T-cell (primary cell): ENCODE data around the gene POLR3F. TPM values are rescaled to one million over a fixed set of nuclear protein-coding genes. Genes with fewer than 3 reads are reported as not detected.
A peak's percentile ranks its signal among the peaks of the same experiment; 100 is the strongest.

Source experiments
- ATAC-seq, 4 experiments: fragments of 200-7000 bp in 3 of 4; fragments of 150-1000 bp in 1 of 4; cut with Tn5 transposase; replicated peaks in 1 of 4; 1 replicate in 3 of 4; 2 replicates in 1 of 4; pipeline ENCODE4 v1.10.0; 2021; ENCODE audit warnings: moderate library complexity in 3 of 4, mild to moderate bottlenecking in 2 of 4, moderate number of reproducible peaks in 1 of 4
- CTCF ChIA-PET, 2 donors: fragments of 300-600 bp; sonication (Branson Sonifier 250); formaldehyde crosslinking; loops; one replicate each; lab custom pipeline; 2022; ENCODE audit warnings: antibody characterized with exemption in 2 of 2; lab: Charles Lee
- POLR2A ChIA-PET, 2 donors: fragments of 300-600 bp; sonication (Branson Sonifier 250); formaldehyde crosslinking; loops; one replicate each; lab custom pipeline; 2022; ENCODE audit warnings: antibody characterized with exemption in 2 of 2; lab: Charles Lee
- DNase-seq, 35 experiments: peaks; one replicate each; pipeline versions ENCODE4 v3.0.0 to v3.0.0-alpha.2; 2013 to 2023
- H3K27ac ChIP-seq: one replicate; pipeline ENCODE4 v1.5.1; 2013; ENCODE audit warnings: low read length
- H3K27me3 ChIP-seq, 2 experiments: replicated peaks in 1 of 2; 1 replicate in 1 of 2; 2 replicates in 1 of 2; pipeline versions ENCODE4 v1.6.1 to v1.7.0; 2013; ENCODE audit warnings: low read length in 1 of 2, mixed read lengths in 1 of 2; ENCODE audit not compliant: control insufficient read depth in 2 of 2, insufficient read depth in 2 of 2; ENCODE audit errors: extremely low read depth in 1 of 2
- H3K36me3 ChIP-seq, 2 donors: 1 replicate in 1 of 2; 2 replicates in 1 of 2; pipeline versions ENCODE4 v1.6.1 to v1.7.0; 2013; ENCODE audit warnings: low read length in 1 of 2; ENCODE audit not compliant: control insufficient read depth in 2 of 2, insufficient read depth in 1 of 2; ENCODE audit errors: extremely low read depth in 1 of 2
- H3K4me1 ChIP-seq, 2 experiments: 1 replicate in 1 of 2; 2 replicates in 1 of 2; pipeline versions ENCODE4 v1.6.1 to v1.7.0; 2013; ENCODE audit warnings: low read length in 2 of 2, mixed read lengths in 1 of 2; ENCODE audit not compliant: insufficient read depth in 2 of 2, control insufficient read depth in 1 of 2; ENCODE audit errors: extremely low read depth in 1 of 2
- H3K4me3 ChIP-seq, 2 donors: 1 replicate in 1 of 2; 2 replicates in 1 of 2; pipeline versions ENCODE4 v1.5.1 to v1.7.0; 2013; ENCODE audit warnings: mild to moderate bottlenecking in 2 of 2, low read length in 1 of 2, moderate library complexity in 1 of 2; ENCODE audit not compliant: control insufficient read depth in 1 of 2; ENCODE audit errors: extremely low read depth in 1 of 2
- H3K9me3 ChIP-seq: 2 replicates; pipeline ENCODE4 v1.7.0; 2013
- H3K27ac Mint-ChIP-seq, 2 donors: one replicate each; pipeline ENCODE4 v1.8.0; 2020 to 2021; ENCODE audit warnings: mild to moderate bottlenecking in 2 of 2, mixed read lengths in 2 of 2
- H3K27me3 Mint-ChIP-seq, 2 donors: one replicate each; pipeline ENCODE4 v1.8.0; 2021 to 2022; ENCODE audit warnings: mixed read lengths in 2 of 2
- H3K36me3 Mint-ChIP-seq: one replicate; pipeline ENCODE4 v1.8.0; 2021; ENCODE audit warnings: mixed read lengths
- H3K4me1 Mint-ChIP-seq, 3 donors: one replicate each; pipeline ENCODE4 v1.8.0; 2020 to 2022; ENCODE audit warnings: mixed read lengths in 3 of 3, mild to moderate bottlenecking in 1 of 3
- H3K4me3 Mint-ChIP-seq, 3 donors: one replicate each; pipeline ENCODE4 v1.8.0; 2020 to 2022; ENCODE audit warnings: mild to moderate bottlenecking in 3 of 3, mixed read lengths in 3 of 3, moderate library complexity in 3 of 3
- H3K9me3 Mint-ChIP-seq, 3 donors: one replicate each; pipeline ENCODE4 v1.8.0; 2020 to 2022; ENCODE audit warnings: mixed read lengths in 3 of 3
- WGBS: methylation state at CpG from one replicate; pipeline ENCODE4 v1.1.5; 2013; ENCODE audit warnings: missing lambda C conversion rate; ENCODE audit not compliant: insufficient coverage; 5-methylcytosine and 5-hydroxymethylcytosine counted together
- total RNA-seq, 35 experiments: library from RNA in 6 of 35; stranded (reverse) in 6 of 35; fragments of 120-200 nt in 1 of 35; gene quantifications; one replicate each; pipeline versions ENCODE4 v1.2.1 to v1.2.4 and lab custom pipeline; 2013 to 2026

POLR3F gene, protein sequence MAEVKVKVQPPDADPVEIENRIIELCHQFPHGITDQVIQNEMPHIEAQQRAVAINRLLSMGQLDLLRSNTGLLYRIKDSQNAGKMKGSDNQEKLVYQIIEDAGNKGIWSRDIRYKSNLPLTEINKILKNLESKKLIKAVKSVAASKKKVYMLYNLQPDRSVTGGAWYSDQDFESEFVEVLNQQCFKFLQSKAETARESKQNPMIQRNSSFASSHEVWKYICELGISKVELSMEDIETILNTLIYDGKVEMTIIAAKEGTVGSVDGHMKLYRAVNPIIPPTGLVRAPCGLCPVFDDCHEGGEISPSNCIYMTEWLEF
- total RNA-seq (1 to 10 TPM; 5.9 to 8.8 (median 8.3) TPM), total RNA-seq (lab: John Stamatoyannopoulos, UW) (15.4 to 50.0 (median 23.2) reads per million in 29 experiments)
- total RNA-seq (2013), result 11.6 TPM

DNA sequence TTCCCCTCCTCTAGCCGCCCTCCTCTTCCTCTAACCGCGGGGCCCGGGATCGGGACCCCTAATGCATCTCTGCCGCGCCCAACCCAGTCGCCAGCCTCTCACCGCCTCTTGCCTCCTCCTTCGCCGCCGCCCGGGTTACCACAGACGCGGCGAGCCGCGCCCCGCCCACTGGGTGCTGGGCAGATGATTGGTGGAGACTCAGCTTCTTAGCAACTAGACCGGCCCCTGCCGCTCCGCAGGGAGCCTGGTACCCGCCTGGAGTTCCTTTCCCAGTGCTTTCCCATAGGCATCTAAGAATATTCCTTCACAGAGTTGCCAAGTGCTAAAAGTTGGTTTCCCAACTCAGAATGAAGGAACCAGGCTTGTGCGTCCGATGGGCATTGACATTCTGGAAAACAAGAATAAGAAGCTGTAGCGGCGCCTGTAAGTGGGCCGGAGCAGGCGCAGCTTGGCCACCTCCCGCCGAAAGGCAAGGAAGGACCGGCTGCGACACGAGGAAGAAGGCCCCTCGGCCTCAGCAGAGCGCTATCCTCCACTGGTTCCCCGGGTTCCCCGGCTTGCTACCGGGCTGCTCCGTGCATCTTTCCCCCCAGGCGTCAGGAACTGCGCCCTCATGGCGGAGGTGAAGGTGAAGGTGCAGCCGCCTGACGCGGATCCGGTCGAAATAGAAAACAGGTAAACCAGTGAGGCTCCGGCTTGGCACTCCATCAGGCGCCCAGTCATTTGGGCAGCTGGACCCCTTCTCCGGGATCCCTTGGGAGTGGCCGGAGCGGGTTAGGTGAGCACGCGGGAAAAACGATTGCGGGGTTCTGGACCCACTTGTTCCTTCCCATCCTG is at the start of gene POLR3F, which contains the start of gene DZANK1:
Gene POLR3F (plus strand): TSS at position 497 of the 837 bp plus-strand sequence. CDS start 117 bp downstream, at position 614.
Gene DZANK1 (minus strand): TSS at position 137 of the 837 bp plus-strand sequence. CDS start 1,672 bp downstream, outside the sequence.
- peaks cover 11% of the 10 kb centered on the region for H3K36me3 Mint-ChIP-seq
- Histone ChIP-seq H3K36me3 (peaks cover 0 to 21% of the 10 kb centered on the region in 2 donors), H3K9me3 (no peaks in the 10 kb centered on the region), H3K4me3 (peak within 1 kb of the TSS; percentile 80 to 93), H3K27ac (peak within 1 kb of the TSS; percentile 77), H3K27me3 (no peaks in the 10 kb centered on the region), H3K4me1 (peaks cover 5 to 19% of the 10 kb centered on the region in 2 experiments)
- POLR2A ChIA-PET, result interaction anchor here (0.8 to 2.8 kb wide), 6 partner anchors 30 to 500 kb away, joined by 3 to 59 read pairs (median 5); partner anchors contain the start of genes SEC23B (in 2 of the 2), RBBP9 (in 1 of the 2) and ZNF133 (in 1 of the 2)
- CTCF ChIA-PET, result interaction anchor here (0.5 to 2.7 kb wide), 7 partner anchors 30 to 1257 kb away, joined by 3 to 31 read pairs (median 3); partner anchors contain the start of genes RBBP9 (in 1 of the 2), RRBP1 (in 1 of the 2), SEC23B (in 1 of the 2) and ZNF133 (in 1 of the 2)
- H3K27ac Mint-ChIP-seq, result peak within 1 kb of the TSS; percentile 92 to 94
- H3K9me3 Mint-ChIP-seq, result no peaks in the 10 kb centered on the region
- 0% methylated on average over 52 of the region's 57 CpGs for WGBS
- ATAC-seq (peak; percentile 93 to 98 (median 97)), DNase-seq (peak; percentile 83 to 94 (median 89))
- H3K27me3 Mint-ChIP-seq, result no peaks in the 10 kb centered on the region
- peaks cover 26 to 39% (median 30%) of the 10 kb centered on the region in 3 donors for H3K4me1 Mint-ChIP-seq
- peak within 1 kb of the TSS; percentile 96 to 98 (median 96) for H3K4me3 Mint-ChIP-seq

DNA sequence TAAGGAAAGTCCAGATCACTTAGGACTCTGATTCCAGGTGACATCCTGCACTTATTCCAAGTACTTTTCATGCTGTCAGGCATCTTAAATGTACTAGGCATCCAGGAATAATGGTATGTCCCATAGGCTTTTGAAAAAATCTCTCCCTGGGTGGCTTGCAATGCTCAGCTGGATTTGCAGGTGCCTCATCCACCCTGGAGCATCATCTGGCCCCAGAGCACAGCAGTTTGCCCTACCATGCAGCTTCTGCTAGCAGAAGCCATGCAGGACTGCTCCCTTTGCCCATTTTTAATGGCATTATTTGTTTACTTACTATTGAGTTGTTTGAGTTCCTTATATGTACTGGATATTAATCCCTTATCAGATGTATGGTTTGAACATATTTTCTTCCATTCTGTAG is 45.6 kb upstream of the POLR3F start:
- ChIA-PET CTCF (no interaction called here), POLR2A (no interaction called here)
- Histone ChIP-seq H3K36me3 (no peaks in the 10 kb centered on the region), H3K27me3 (no peaks in the 10 kb centered on the region), H3K9me3 (no peaks in the 10 kb centered on the region), H3K27ac (no peak overlapping the region), H3K4me3 (no peak overlapping the region), H3K4me1 (no peaks in the 10 kb centered on the region)
- ATAC-seq (no peak), DNase-seq (no peak)
- Mint-ChIP-seq H3K4me3 (no peak overlapping the region), H3K27me3 (no peaks in the 10 kb centered on the region), H3K36me3 (peaks cover 9% of the 10 kb centered on the region), H3K9me3 (no peaks in the 10 kb centered on the region), H3K4me1 (no peaks in the 10 kb centered on the region), H3K27ac (no peak overlapping the region)

DNA sequence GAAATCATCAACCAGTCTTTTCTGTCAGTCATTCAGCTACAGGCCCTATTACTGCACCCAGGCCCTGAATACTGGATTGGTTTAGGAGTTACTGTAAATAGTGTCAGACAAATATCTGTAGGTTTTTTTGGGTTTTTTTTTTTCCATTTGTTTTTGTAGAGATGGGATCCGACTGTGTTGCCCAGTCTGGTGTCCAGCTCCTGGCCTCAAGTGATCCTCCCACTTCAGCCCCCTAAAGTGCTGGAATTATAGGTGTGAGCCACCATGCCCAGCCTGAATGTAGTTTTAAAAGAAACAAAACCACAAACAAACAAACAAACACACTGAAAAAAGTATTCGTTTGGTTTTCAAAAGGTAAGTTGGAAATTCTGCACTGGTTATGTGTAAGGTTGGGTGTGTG is 40.0 kb upstream of the POLR3F start:
- no peak overlapping the region for H3K4me3 Mint-ChIP-seq
- H3K4me1 Mint-ChIP-seq, result no peaks in the 10 kb centered on the region
- H3K27me3 ChIP-seq, result no peaks in the 10 kb centered on the region
- no peaks in the 10 kb centered on the region for H3K9me3 ChIP-seq
- ATAC-seq (no peak), DNase-seq (no peak)
- no peak overlapping the region for H3K4me3 ChIP-seq
- H3K36me3 ChIP-seq, result no peaks in the 10 kb centered on the region
- H3K4me1 ChIP-seq, result no peaks in the 10 kb centered on the region
- H3K27ac ChIP-seq, result no peak overlapping the region
- no peaks in the 10 kb centered on the region for H3K27me3 Mint-ChIP-seq
- H3K36me3 Mint-ChIP-seq, result peaks cover 12% of the 10 kb centered on the region
- ChIA-PET CTCF (no interaction called here), POLR2A (no interaction called here)
- no peak overlapping the region for H3K27ac Mint-ChIP-seq
- H3K9me3 Mint-ChIP-seq, result no peaks in the 10 kb centered on the region
- WGBS, result no CpG with 5 or more reads among the region's 2 CpGs

DNA sequence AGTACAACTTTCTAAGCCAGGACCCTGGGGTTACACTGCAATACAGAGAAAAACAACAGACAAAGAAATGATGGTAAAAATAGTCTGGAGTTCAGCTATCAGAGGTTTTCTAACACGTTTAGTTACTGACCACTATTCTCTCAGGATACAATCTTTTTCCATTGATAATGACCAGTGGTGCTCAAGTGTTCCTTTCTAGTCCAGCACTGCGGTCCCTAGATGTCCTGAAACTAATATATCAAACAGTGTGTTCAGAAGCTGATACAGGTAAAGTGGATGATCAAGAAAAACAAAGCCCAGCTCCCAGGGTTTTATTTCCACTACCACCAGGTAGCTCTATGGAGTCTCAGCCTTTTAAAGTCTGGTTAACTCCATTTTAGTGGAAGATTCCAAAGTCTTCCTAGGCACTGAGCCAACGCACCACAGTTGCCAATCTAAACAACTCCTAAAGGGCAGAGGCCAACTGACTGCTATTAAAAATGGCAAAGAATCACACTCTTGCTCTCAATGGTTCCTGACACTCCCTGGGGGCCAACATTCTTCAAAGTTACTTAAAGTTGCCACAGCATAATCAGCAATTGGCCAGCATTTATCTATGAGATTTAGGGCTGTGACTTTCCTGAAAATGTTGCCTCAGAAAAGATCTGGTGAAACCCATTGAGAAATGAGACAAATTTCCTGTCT is 38.6 kb upstream of the POLR3F start:
- no peaks in the 10 kb centered on the region for H3K36me3 ChIP-seq
- H3K4me3 ChIP-seq, result no peak overlapping the region
- Mint-ChIP-seq H3K9me3 (no peaks in the 10 kb centered on the region), H3K36me3 (peaks cover 12% of the 10 kb centered on the region), H3K4me3 (no peak overlapping the region), H3K4me1 (no peaks in the 10 kb centered on the region), H3K27ac (no peak overlapping the region), H3K27me3 (no peaks in the 10 kb centered on the region)
- H3K27me3 ChIP-seq, result no peaks in the 10 kb centered on the region
- DNase-seq (no peak), ATAC-seq (no peak)
- ChIA-PET CTCF (no interaction called here), POLR2A (no interaction called here)
- H3K27ac ChIP-seq, result no peak overlapping the region
- no peaks in the 10 kb centered on the region for H3K4me1 ChIP-seq
- WGBS, result 100% methylated on average over 1 of the region's 3 CpGs
- H3K9me3 ChIP-seq, result no peaks in the 10 kb centered on the region

DNA sequence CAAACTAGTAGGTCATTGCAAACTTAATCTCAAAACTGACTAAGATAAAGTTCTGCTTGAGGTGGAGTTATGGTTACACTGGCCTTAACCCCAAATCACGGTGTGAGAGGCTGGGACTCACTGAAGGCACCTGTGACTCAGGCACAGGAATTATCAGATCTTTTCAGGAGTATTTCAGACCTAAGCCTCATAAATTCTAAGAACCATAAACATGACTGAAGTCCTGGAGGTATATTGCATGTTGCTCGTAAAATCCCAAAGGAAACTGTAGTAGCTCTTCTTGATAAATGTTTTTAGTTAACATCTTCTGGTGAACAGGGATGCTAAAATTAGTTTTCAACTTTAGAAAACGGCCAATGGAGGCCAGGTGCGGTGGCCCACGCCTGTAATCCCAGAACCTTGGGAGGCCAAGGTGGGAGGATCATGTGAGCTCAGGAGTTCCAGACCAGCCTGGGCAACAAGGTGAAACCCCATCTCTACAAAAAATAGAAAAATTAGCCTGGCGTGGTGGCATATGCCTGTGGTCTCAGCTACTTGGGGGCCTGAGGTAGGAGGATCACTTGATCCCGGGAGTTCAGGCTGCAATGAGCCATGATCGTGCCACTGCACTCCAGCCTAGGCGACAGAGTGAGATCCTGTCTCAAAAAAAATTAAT is 36.9 kb upstream of the POLR3F start:
- Mint-ChIP-seq H3K27ac (no peak overlapping the region), H3K9me3 (no peaks in the 10 kb centered on the region), H3K4me1 (no peaks in the 10 kb centered on the region), H3K4me3 (no peak overlapping the region), H3K36me3 (peaks cover 17% of the 10 kb centered on the region), H3K27me3 (no peaks in the 10 kb centered on the region)
- ATAC-seq (no peak), DNase-seq (no peak)
- ChIA-PET POLR2A (interaction anchor here in 1 of 2 donors (0.6 kb wide), 1 partner anchor 16 kb away, joined by 3 read pairs; no protein-coding TSS in a partner anchor), CTCF (no interaction called here)
- H3K9me3 ChIP-seq, result no peaks in the 10 kb centered on the region
- no peak overlapping the region for H3K27ac ChIP-seq
- H3K4me3 ChIP-seq, result no peak overlapping the region
- no peaks in the 10 kb centered on the region for H3K4me1 ChIP-seq
- H3K36me3 ChIP-seq, result no peaks in the 10 kb centered on the region
- WGBS, result 86% methylated on average over 3 of the region's 9 CpGs
- no peaks in the 10 kb centered on the region for H3K27me3 ChIP-seq
